Trophoblast cell (in vitro differentiated cells and primary cell): Measurements from ENCODE around the gene SERP2.

Source experiments
- DNase-seq, 2 donors: peaks; one replicate each; pipeline ENCODE4 v3.0.0-alpha.2; 2016
- H2AFZ ChIP-seq: 2 replicates; pipeline ENCODE4 v1.6.1; 2013; ENCODE audit warnings: low read length, moderate library complexity, mild to moderate bottlenecking; ENCODE audit not compliant: insufficient read depth, poor library complexity
- H2AK5ac ChIP-seq: 2 replicates; pipeline ENCODE4 v1.6.1; 2013; ENCODE audit warnings: mild to moderate bottlenecking, low read length
- H2BK120ac ChIP-seq: 2 replicates; pipeline ENCODE4 v1.6.1; 2013; ENCODE audit warnings: low read length, mild to moderate bottlenecking, moderate library complexity; ENCODE audit not compliant: insufficient read depth, poor library complexity
- H2BK12ac ChIP-seq: 2 replicates; pipeline ENCODE4 v1.6.1; 2013; ENCODE audit warnings: mild to moderate bottlenecking, low read length, moderate library complexity
- H2BK5ac ChIP-seq: 2 replicates; pipeline ENCODE4 v1.6.1; 2013; ENCODE audit warnings: low read length, low read depth, moderate library complexity, mild to moderate bottlenecking; ENCODE audit not compliant: poor library complexity
- H3K14ac ChIP-seq: 2 replicates; pipeline ENCODE4 v1.6.1; 2013; ENCODE audit warnings: mild to moderate bottlenecking, low read length
- H3K18ac ChIP-seq: 2 replicates; pipeline ENCODE4 v1.6.1; 2013; ENCODE audit warnings: mild to moderate bottlenecking, low read length
- H3K23ac ChIP-seq: 2 replicates; pipeline ENCODE4 v1.6.1; 2013; ENCODE audit warnings: low read length
- H3K27ac ChIP-seq: 2 replicates; pipeline ENCODE4 v1.5.1; 2013; ENCODE audit warnings: low read depth, mild to moderate bottlenecking, inconsistent platforms, low read length, moderate library complexity
- H3K27me3 ChIP-seq: 2 replicates; pipeline ENCODE4 v1.6.1; 2013; ENCODE audit warnings: inconsistent platforms, mild to moderate bottlenecking, low read length, moderate library complexity; ENCODE audit not compliant: insufficient read depth
- H3K36me3 ChIP-seq, 2 experiments: 1 replicate in 1 of 2; 2 replicates in 1 of 2; pipeline ENCODE4 v1.6.1; 2013; ENCODE audit warnings: low read length in 2 of 2, mild to moderate bottlenecking in 2 of 2, moderate library complexity in 1 of 2; ENCODE audit not compliant: insufficient read depth in 2 of 2, control insufficient read depth in 1 of 2
- H3K4ac ChIP-seq: 2 replicates; pipeline ENCODE4 v1.6.1; 2013; ENCODE audit warnings: low read depth, mild to moderate bottlenecking, low read length, moderate library complexity
- H3K4me1 ChIP-seq, 2 experiments: 1 replicate in 1 of 2; 2 replicates in 1 of 2; pipeline ENCODE4 v1.6.1; 2013; ENCODE audit warnings: low read length in 2 of 2, mild to moderate bottlenecking in 2 of 2, moderate library complexity in 1 of 2; ENCODE audit not compliant: insufficient read depth in 2 of 2, control insufficient read depth in 1 of 2
- H3K4me2 ChIP-seq: 2 replicates; pipeline ENCODE4 v1.6.1; 2013; ENCODE audit warnings: inconsistent platforms, mild to moderate bottlenecking, low read length, moderate library complexity
- H3K4me3 ChIP-seq: 2 replicates; pipeline ENCODE4 v1.5.1; 2013; ENCODE audit warnings: mild to moderate bottlenecking, low read depth, low read length, inconsistent platforms
- H3K79me1 ChIP-seq: one replicate; pipeline ENCODE4 v1.6.1; 2013; ENCODE audit warnings: low read length
- H3K79me2 ChIP-seq: 2 replicates; pipeline ENCODE4 v1.6.1; 2013; ENCODE audit warnings: low read length, mild to moderate bottlenecking; ENCODE audit not compliant: control insufficient read depth, insufficient read depth, poor library complexity
- H3K9ac ChIP-seq: 2 replicates; pipeline ENCODE4 v1.6.1; 2013; ENCODE audit warnings: mild to moderate bottlenecking, low read length
- H3K9me3 ChIP-seq: 2 replicates; pipeline ENCODE4 v1.6.1; 2013; ENCODE audit warnings: low read depth, mild to moderate bottlenecking, control low read depth, inconsistent platforms, low read length; ENCODE audit not compliant: insufficient read depth
- H4K12ac ChIP-seq: 2 replicates; pipeline ENCODE4 v1.6.1; 2013; ENCODE audit warnings: low read depth, mild to moderate bottlenecking, low read length, moderate library complexity
- H4K8ac ChIP-seq: 2 replicates; pipeline ENCODE4 v1.6.1; 2013; ENCODE audit warnings: low read depth, mild to moderate bottlenecking, low read length, moderate library complexity
- H4K91ac ChIP-seq: one replicate; pipeline ENCODE4 v1.6.1; 2013; ENCODE audit warnings: low read depth, mild to moderate bottlenecking, low read length, moderate library complexity
- WGBS: extraction: QIAGEN DNeasy Blood & Tissue Kit; methylation state at CpG from one replicate; pipeline ENCODE4 v1.1.7; 2013; ENCODE audit warnings: missing lambda C conversion rate; ENCODE audit not compliant: insufficient read length, insufficient coverage; ENCODE audit errors: extremely low coverage; 5-methylcytosine and 5-hydroxymethylcytosine counted together

The SERP2 gene

GRCh38 chr13:44368062-44368591 is 5.5 kb upstream of the SERP2 start:
- H3K27ac ChIP-seq, result no peak overlapping the region
- no peak overlapping the region for H2BK12ac ChIP-seq
- peaks cover 1% of the 10 kb centered on the region for H3K9me3 ChIP-seq
- no peaks in the 10 kb centered on the region for H3K79me2 ChIP-seq
- no peak overlapping the region for H3K4me3 ChIP-seq
- H4K91ac ChIP-seq, result no peak overlapping the region
- H4K8ac ChIP-seq, result no peak overlapping the region
- H3K79me1 ChIP-seq, result peaks cover 7% of the 10 kb centered on the region
- no peaks in the 10 kb centered on the region for H3K27me3 ChIP-seq
- no peak overlapping the region for H3K18ac ChIP-seq
- H2BK5ac ChIP-seq, result no peak overlapping the region
- H2BK120ac ChIP-seq, result no peak overlapping the region
- DNase-seq, result peak; percentile 69 to 86
- H3K4me1 ChIP-seq, result peaks cover 15 to 18% of the 10 kb centered on the region in 2 experiments
- H3K14ac ChIP-seq, result no peak overlapping the region
- no peaks in the 10 kb centered on the region for H3K36me3 ChIP-seq
- H4K12ac ChIP-seq, result no peak overlapping the region
- H3K23ac ChIP-seq, result no peak overlapping the region
- H3K4ac ChIP-seq, result no peak overlapping the region
- no peak overlapping the region for H3K4me2 ChIP-seq
- no peak overlapping the region for H2AK5ac ChIP-seq
- H2AFZ ChIP-seq, result no peak overlapping the region
- no CpG with 5 or more reads among the region's 6 CpGs for WGBS
- H3K9ac ChIP-seq, result no peak overlapping the region

GRCh38 chr13:44368599-44369368 is 4.8 kb upstream of the SERP2 start:
- no CpG with 5 or more reads among the region's 5 CpGs for WGBS
- Histone ChIP-seq H3K23ac (no peak overlapping the region), H3K27ac (no peak overlapping the region), H2BK5ac (no peak overlapping the region), H3K18ac (no peak overlapping the region), H2AFZ (no peak overlapping the region), H4K12ac (no peak overlapping the region), H3K14ac (no peak overlapping the region), H4K8ac (no peak overlapping the region), H3K4me1 (peaks cover 15 to 18% of the 10 kb centered on the region in 2 experiments), H4K91ac (no peak overlapping the region), H3K79me1 (peaks cover 9% of the 10 kb centered on the region), H2BK12ac (no peak overlapping the region), H3K9ac (no peak overlapping the region), H2BK120ac (no peak overlapping the region), H3K27me3 (no peaks in the 10 kb centered on the region), H2AK5ac (peak overlapping the region; percentile 53), H3K79me2 (no peaks in the 10 kb centered on the region), H3K4ac (no peak overlapping the region), H3K4me2 (no peak overlapping the region), H3K36me3 (no peaks in the 10 kb centered on the region), H3K4me3 (no peak overlapping the region), H3K9me3 (peaks cover 1% of the 10 kb centered on the region)
- DNase-seq, result no peak

GRCh38 chr13:44371421-44371820 is 2.2 kb upstream of the SERP2 start:
- no peak overlapping the region for H2BK12ac ChIP-seq
- no peak overlapping the region for H4K8ac ChIP-seq
- no peak overlapping the region for H3K27ac ChIP-seq
- no CpG with 5 or more reads among the region's 3 CpGs for WGBS
- H2BK120ac ChIP-seq, result no peak overlapping the region
- no peak overlapping the region for H3K14ac ChIP-seq
- H2BK5ac ChIP-seq, result no peak overlapping the region
- no peak for DNase-seq
- peaks cover 4% of the 10 kb centered on the region for H3K79me1 ChIP-seq
- peaks cover 6 to 9% of the 10 kb centered on the region in 2 experiments for H3K4me1 ChIP-seq
- H3K9ac ChIP-seq, result no peak overlapping the region
- H3K23ac ChIP-seq, result no peak overlapping the region
- H3K79me2 ChIP-seq, result no peaks in the 10 kb centered on the region
- H4K91ac ChIP-seq, result no peak overlapping the region
- H2AFZ ChIP-seq, result no peak overlapping the region
- no peak overlapping the region for H4K12ac ChIP-seq
- no peak overlapping the region for H3K4me3 ChIP-seq
- no peak overlapping the region for H3K4ac ChIP-seq
- H2AK5ac ChIP-seq, result no peak overlapping the region
- H3K36me3 ChIP-seq, result no peaks in the 10 kb centered on the region
- H3K4me2 ChIP-seq, result no peak overlapping the region
- peaks cover 1% of the 10 kb centered on the region for H3K9me3 ChIP-seq
- no peaks in the 10 kb centered on the region for H3K27me3 ChIP-seq
- H3K18ac ChIP-seq, result no peak overlapping the region

DNA sequence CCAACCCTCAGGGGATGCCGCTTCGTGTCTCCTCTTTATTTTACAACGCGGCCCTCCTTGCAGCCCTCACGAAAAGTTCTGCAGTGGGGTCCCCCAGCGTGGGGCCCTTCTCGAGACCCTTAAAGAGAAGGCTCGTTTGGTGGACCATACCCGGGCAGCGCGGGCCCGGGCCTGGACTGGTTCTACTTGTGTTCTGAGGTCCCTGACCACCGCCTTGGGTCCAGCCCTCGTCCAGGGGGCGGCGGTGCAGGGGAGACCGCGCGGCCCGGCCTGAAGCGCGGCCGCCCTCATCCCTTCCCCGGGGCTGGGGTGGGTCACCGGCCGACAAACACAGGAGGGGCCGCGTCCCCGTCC is 400 bp upstream of the SERP2 start:
- H3K18ac ChIP-seq, result no peak overlapping the region
- peaks cover 4% of the 10 kb centered on the region for H3K79me1 ChIP-seq
- no peaks in the 10 kb centered on the region for H3K79me2 ChIP-seq
- no peak overlapping the region for H3K4ac ChIP-seq
- peaks cover 6 to 9% of the 10 kb centered on the region in 2 experiments for H3K4me1 ChIP-seq
- H3K27ac ChIP-seq, result no peak overlapping the region
- no peak overlapping the region for H4K12ac ChIP-seq
- H3K23ac ChIP-seq, result no peak overlapping the region
- H3K9me3 ChIP-seq, result peaks cover 1% of the 10 kb centered on the region
- H2AFZ ChIP-seq, result peak overlapping the region; percentile 9
- H2AK5ac ChIP-seq, result no peak overlapping the region
- peak overlapping the region; percentile 1 for H2BK12ac ChIP-seq
- WGBS, result no CpG with 5 or more reads among the region's 29 CpGs
- no peak overlapping the region for H2BK5ac ChIP-seq
- peak overlapping the region; percentile 87 for H3K4me2 ChIP-seq
- H4K91ac ChIP-seq, result no peak overlapping the region
- peak overlapping the region; percentile 73 for H4K8ac ChIP-seq
- H3K14ac ChIP-seq, result peak overlapping the region; percentile 5
- H3K36me3 ChIP-seq, result no peaks in the 10 kb centered on the region
- H3K27me3 ChIP-seq, result no peaks in the 10 kb centered on the region
- H3K4me3 ChIP-seq, result peak overlapping the region; percentile 69
- no peak for DNase-seq
- H3K9ac ChIP-seq, result no peak overlapping the region
- peak overlapping the region; percentile 2 for H2BK120ac ChIP-seq
